Loucy (cell line): Measurements from ENCODE around the gene SELENOS.
A peak's percentile ranks its signal among the peaks of the same experiment; 100 is the strongest.

Experiments used
- H2AFZ ChIP-seq: fragments of 200-600 bp; sonication (generic); 2 replicates; pipeline ENCODE4 v1.6.0; 2016; ENCODE audit warnings: antibody characterized with exemption, mild to moderate bottlenecking, low read length, moderate library complexity
- H3F3A ChIP-seq: fragments of 200-600 bp; 2 replicates; pipeline ENCODE4 v1.6.0; 2016; ENCODE audit warnings: antibody characterized with exemption, low read depth, mild to moderate bottlenecking
- H3K27me3 ChIP-seq: fragments of 200-600 bp; sonication (generic); 2 replicates; pipeline ENCODE4 v1.6.1; 2014; ENCODE audit warnings: low read length, mild to moderate bottlenecking; ENCODE audit not compliant: insufficient read depth, poor library complexity, severe bottlenecking
- H3K36me3 ChIP-seq: fragments of 200-600 bp; sonication (generic); 2 replicates; pipeline ENCODE4 v1.6.1; 2016; ENCODE audit warnings: low read length; ENCODE audit not compliant: insufficient read depth
- H3K4me1 ChIP-seq: fragments of 200-600 bp; sonication (generic); 2 replicates; pipeline ENCODE4 v1.5.1; 2014; ENCODE audit warnings: low read length, mild to moderate bottlenecking; ENCODE audit not compliant: insufficient read depth, poor library complexity, severe bottlenecking
- H3K4me2 ChIP-seq: fragments of 200-600 bp; sonication (generic); 2 replicates; pipeline ENCODE4 v1.6.0; 2014; ENCODE audit warnings: antibody characterized with exemption, low read length, low read depth, mild to moderate bottlenecking; ENCODE audit not compliant: poor library complexity, severe bottlenecking
- H3K4me3 ChIP-seq: fragments of 200-600 bp; sonication (generic); 2 replicates; pipeline ENCODE4 v1.5.1; 2014; ENCODE audit warnings: low read length, mild to moderate bottlenecking, mixed read lengths; ENCODE audit not compliant: poor library complexity, severe bottlenecking
- H3K79me2 ChIP-seq: fragments of 200-600 bp; sonication (generic); 2 replicates; pipeline ENCODE4 v1.6.1; 2014; ENCODE audit warnings: low read length; ENCODE audit not compliant: insufficient read depth
- H3K9ac ChIP-seq: fragments of 200-600 bp; sonication (generic); 2 replicates; pipeline ENCODE4 v1.6.0; 2014; ENCODE audit warnings: mild to moderate bottlenecking, low read depth, low read length, moderate library complexity; ENCODE audit not compliant: poor library complexity, severe bottlenecking
- H3K9me2 ChIP-seq: fragments of 200-600 bp; sonication (generic); replicated peaks from 2 replicates; pipeline ENCODE4 v1.6.1; 2016; ENCODE audit warnings: low read depth, low read length, mixed read lengths
- H3K9me3 ChIP-seq: fragments of 200-600 bp; sonication (generic); 2 replicates; pipeline ENCODE4 v1.6.1; 2014; ENCODE audit warnings: mild to moderate bottlenecking, antibody characterized with exemption, low read length, low read depth; ENCODE audit not compliant: insufficient read depth
- H4K20me1 ChIP-seq: fragments of 200-600 bp; sonication (generic); 2 replicates; pipeline ENCODE4 v1.6.0; 2014; ENCODE audit warnings: antibody characterized with exemption, low read length, mild to moderate bottlenecking; ENCODE audit not compliant: insufficient read depth, poor library complexity, severe bottlenecking
- CTCF ChIP-seq: fragments of 200-600 bp; sonication (generic); conservative IDR thresholded peaks from 2 replicates; pipeline ENCODE4 v1.5.1; 2014; ENCODE audit warnings: mild to moderate bottlenecking, antibody characterized with exemption, low read length
- EZH2phosphoT487 ChIP-seq: fragments of 200-600 bp; IDR thresholded peaks from 2 replicates; pipeline ENCODE4 v1.6.1; 2018; ENCODE audit warnings: antibody characterized with exemption, mild to moderate bottlenecking, moderate library complexity, borderline replicate concordance

SELENOS gene

GRCh38 chr15:101243420-101243819 is 33.9 kb downstream of the SELENOS start:
- H3K27me3 ChIP-seq: no peaks in the 10 kb centered on the region
- peak overlapping the region; percentile 96 for H3K4me2 ChIP-seq
- H3K9ac ChIP-seq: peak overlapping the region; percentile 83
- no peaks in the 10 kb centered on the region for H3K36me3 ChIP-seq
- H3K79me2 ChIP-seq: peaks cover 100% of the 10 kb centered on the region
- H3K4me3 ChIP-seq: peak overlapping the region; percentile 80
- H3K9me2 ChIP-seq: no peaks in the 10 kb centered on the region
- TF ChIP-seq EZH2phosphoT487: no peak
- TF ChIP-seq CTCF: no peak
- peaks cover 97% of the 10 kb centered on the region for H3K4me1 ChIP-seq
- H3K9me3 ChIP-seq: no peaks in the 10 kb centered on the region
- peaks cover 22% of the 10 kb centered on the region for H3F3A ChIP-seq
- H4K20me1 ChIP-seq: peaks cover 76% of the 10 kb centered on the region
- no peak overlapping the region for H2AFZ ChIP-seq

DNA sequence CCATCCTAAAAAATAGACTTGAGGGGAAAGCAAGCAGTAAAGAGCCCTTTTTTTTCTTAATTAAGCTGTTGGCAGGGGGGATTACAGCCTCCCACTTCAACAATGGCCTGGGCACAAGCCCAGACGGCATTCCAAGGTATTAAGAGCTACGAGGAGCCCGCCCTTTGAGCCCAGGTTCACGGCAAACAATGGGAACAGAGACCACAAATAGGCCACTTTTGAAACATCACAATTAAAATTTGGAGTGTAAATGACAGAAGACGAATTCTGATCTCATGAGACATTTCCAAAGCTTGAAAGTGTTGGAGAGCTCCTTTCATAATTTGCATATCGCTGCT is 34.3 kb downstream of the SELENOS start:
- peaks cover 95% of the 10 kb centered on the region for H3K4me1 ChIP-seq
- H3K36me3 ChIP-seq: no peaks in the 10 kb centered on the region
- TF ChIP-seq CTCF (no peak), EZH2phosphoT487 (no peak)
- peaks cover 76% of the 10 kb centered on the region for H4K20me1 ChIP-seq
- H3F3A ChIP-seq: peaks cover 22% of the 10 kb centered on the region
- no peak overlapping the region for H2AFZ ChIP-seq
- no peaks in the 10 kb centered on the region for H3K9me3 ChIP-seq
- H3K27me3 ChIP-seq: no peaks in the 10 kb centered on the region
- H3K79me2 ChIP-seq: peaks cover 100% of the 10 kb centered on the region
- peak overlapping the region; percentile 83 for H3K9ac ChIP-seq
- H3K4me2 ChIP-seq: peak overlapping the region; percentile 96
- H3K9me2 ChIP-seq: no peaks in the 10 kb centered on the region
- peak overlapping the region; percentile 80 for H3K4me3 ChIP-seq

DNA sequence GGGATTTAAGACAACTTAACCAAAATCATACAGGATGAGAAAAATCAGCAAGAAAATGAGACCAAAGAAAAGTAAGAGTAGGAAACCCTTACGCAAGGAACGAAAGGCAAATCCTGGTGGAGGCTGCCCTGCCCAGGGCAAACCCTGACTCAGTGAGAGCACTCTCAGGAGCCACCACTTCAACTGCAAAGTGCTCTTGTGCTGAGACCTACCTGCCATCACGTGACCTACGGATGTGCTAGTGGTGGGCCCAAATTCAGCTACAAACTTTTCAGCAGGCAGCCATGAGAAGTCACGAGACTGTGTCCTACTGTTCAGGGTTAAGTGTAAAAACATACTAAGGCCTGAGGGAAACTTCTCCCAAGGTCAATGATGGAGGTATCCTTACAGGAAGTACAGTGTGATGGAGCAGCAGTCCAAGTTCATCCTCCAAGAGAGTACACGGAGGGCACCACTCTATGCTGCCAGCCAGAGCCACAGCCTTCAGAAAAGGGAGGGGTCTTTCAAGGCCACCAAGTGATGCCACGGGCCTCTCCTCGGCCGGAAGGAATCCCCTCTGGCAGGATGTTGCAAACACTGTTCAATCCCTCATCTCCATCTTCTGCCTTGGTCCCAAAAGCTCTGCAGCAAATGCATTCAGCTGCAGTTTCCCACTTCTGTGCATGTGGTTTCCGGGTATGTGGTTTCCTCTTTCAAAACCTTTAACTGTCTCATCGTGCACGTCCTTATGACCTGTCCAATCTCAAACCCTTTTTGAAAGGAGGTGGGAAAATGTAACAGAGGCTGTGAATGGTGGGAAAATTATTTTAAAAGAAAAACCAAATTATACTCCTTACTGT is 34.9 kb downstream of the SELENOS start:
- H3K9me2 ChIP-seq: no peaks in the 10 kb centered on the region
- peak overlapping the region; percentile 83 for H3K9ac ChIP-seq
- H3K4me3 ChIP-seq: peak overlapping the region; percentile 80
- peaks cover 95% of the 10 kb centered on the region for H3K4me1 ChIP-seq
- peak overlapping the region; percentile 96 for H3K4me2 ChIP-seq
- H3K79me2 ChIP-seq: peaks cover 100% of the 10 kb centered on the region
- TF ChIP-seq EZH2phosphoT487: no peak
- no peaks in the 10 kb centered on the region for H3K36me3 ChIP-seq
- H3K9me3 ChIP-seq: no peaks in the 10 kb centered on the region
- H3F3A ChIP-seq: peaks cover 22% of the 10 kb centered on the region
- H2AFZ ChIP-seq: no peak overlapping the region
- H4K20me1 ChIP-seq: peaks cover 76% of the 10 kb centered on the region
- H3K27me3 ChIP-seq: no peaks in the 10 kb centered on the region

DNA sequence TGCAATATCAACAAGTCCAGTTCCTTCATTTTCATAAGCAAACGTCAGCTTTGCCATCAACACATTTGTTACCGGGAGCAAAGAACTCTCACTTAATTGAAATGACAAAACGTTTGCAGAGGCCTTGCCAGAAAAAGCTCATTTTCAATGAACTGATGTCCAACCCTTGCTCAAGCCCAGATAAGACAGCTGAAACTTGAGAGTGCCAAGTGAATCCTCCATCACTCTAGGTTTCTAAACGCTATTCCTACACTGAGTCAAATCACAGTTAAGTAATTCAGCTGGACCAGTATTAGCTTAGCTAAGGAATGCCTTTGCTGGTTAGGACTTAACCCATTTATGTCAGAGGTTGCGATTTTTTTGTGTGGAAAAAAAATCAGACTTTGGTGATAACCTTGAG is 36.9 kb downstream of the SELENOS start:
- peaks cover 99% of the 10 kb centered on the region for H3K79me2 ChIP-seq
- peaks cover 22% of the 10 kb centered on the region for H3F3A ChIP-seq
- TF ChIP-seq CTCF: no peak
- no peak for TF ChIP-seq EZH2phosphoT487
- peak overlapping the region; percentile 96 for H3K4me2 ChIP-seq
- peaks cover 82% of the 10 kb centered on the region for H3K4me1 ChIP-seq
- H3K36me3 ChIP-seq: peaks cover 10% of the 10 kb centered on the region
- H3K4me3 ChIP-seq: peak overlapping the region; percentile 80
- H3K9me3 ChIP-seq: no peaks in the 10 kb centered on the region
- H2AFZ ChIP-seq: no peak overlapping the region
- H3K9ac ChIP-seq: peak overlapping the region; percentile 79
- no peaks in the 10 kb centered on the region for H3K9me2 ChIP-seq
- H4K20me1 ChIP-seq: peaks cover 70% of the 10 kb centered on the region
- no peaks in the 10 kb centered on the region for H3K27me3 ChIP-seq
